Activated CD8-positive, alpha-beta memory T cell treated with anti-CD3 and anti-CD28 coated beads, Interleukin-2, amount 50 U/mL, for 24 hours (primary cell): ENCODE data around the gene PAN2.
A peak's percentile ranks its signal among the peaks of the same experiment; 100 is the strongest.
"Not testable (repeated sequence)": the region's sequence is repeated elsewhere in the genome, so short reads cannot be mapped to it uniquely, and the experiment has no call there.

ENCODE experiments used
- DNase-seq: peaks from one replicate; pipeline ENCODE4 v3.0.0-alpha.2; 2020; ENCODE audit errors: extremely low read depth

Gene PAN2

GRCh38 chr12:56311003-56311402, 22.8 kb downstream of the PAN2 start:
- DNase-seq = no peak

GRCh38 chr12:56308714-56309113, 25.1 kb downstream of the PAN2 start:
- DNase-seq = no peak

GRCh38 chr12:56307221-56307965, 26.4 kb downstream of the PAN2 start:
- DNase-seq = no peak

- no peak for DNase-seq
Measured at GRCh38 chr12:56304872-56305590, 28.8 kb downstream of the PAN2 start.

GRCh38 chr12:56304276-56304675, 29.5 kb downstream of the PAN2 start:
- no peak for DNase-seq

- no peak for DNase-seq
Measured at GRCh38 chr12:56300644-56301464, 32.9 kb downstream of the PAN2 start.

GRCh38 chr12:56299853-56300643, 33.8 kb downstream of the PAN2 start, which contains the start of gene CS:
Gene CS (minus strand): TSS chr12:56300330. CDS start chr12:56300201, 129 bp downstream.
- peak; percentile 96 for DNase-seq

- no peak for DNase-seq
Measured at GRCh38 chr12:56299308-56299852, 34.4 kb downstream of the PAN2 start.

- no peak for DNase-seq
Measured at GRCh38 chr12:56298828-56299227, 35.0 kb downstream of the PAN2 start.

- no peak for DNase-seq
Measured at GRCh38 chr12:56297400-56297799, 36.4 kb downstream of the PAN2 start.

- DNase-seq = no peak
Measured at GRCh38 chr12:56296295-56296694, 37.5 kb downstream of the PAN2 start.

GRCh38 chr12:56293795-56294194, 40.0 kb downstream of the PAN2 start:
- DNase-seq = no peak

- no peak for DNase-seq
Measured at GRCh38 chr12:56288705-56289387, 45.0 kb downstream of the PAN2 start.

- no peak for DNase-seq
Measured at GRCh38 chr12:56286044-56286830, 47.6 kb downstream of the PAN2 start.

- not testable (repeated sequence) for DNase-seq
Measured at GRCh38 chr12:56284263-56284662, 49.5 kb downstream of the PAN2 start.

- no peak for DNase-seq
Measured at GRCh38 chr12:56282579-56282978, 51.2 kb downstream of the PAN2 start.

- no peak for DNase-seq
Measured at GRCh38 chr12:56282030-56282429, 51.8 kb downstream of the PAN2 start.

- DNase-seq = no peak
Measured at GRCh38 chr12:56280849-56281248, 53.0 kb downstream of the PAN2 start.

- no peak for DNase-seq
Measured at GRCh38 chr12:56278905-56279304, 54.9 kb downstream of the PAN2 start.

GRCh38 chr12:56274299-56274698, 59.5 kb downstream of the PAN2 start:
- DNase-seq = no peak
